K562 (cell line): ENCODE results near the gene EIF2AK3. TPM values are rescaled to one million over a fixed set of nuclear protein-coding genes. Genes with fewer than 3 reads are reported as not detected.
A peak's percentile ranks its signal among the peaks of the same experiment; 100 is the strongest.

Experiments
- ARID1B ChIP-seq: fragments of 450-650 bp; IDR thresholded peaks from 2 replicates; pipeline ENCODE4 v1.6.1; 2016; ENCODE audit warnings: antibody characterized with exemption, mild to moderate bottlenecking, inconsistent platforms
- ATF1 ChIP-seq, 2 experiments: fragments of 450-650 bp in 1 of 2; IDR thresholded peaks; 2 replicates each; pipeline ENCODE4 v1.6.1; 2016; ENCODE audit warnings: missing compliant biosample characterization in 1 of 2, missing genetic modification characterization in 1 of 2
- BRCA1 ChIP-seq, 2 experiments: fragments of 450-650 bp in 1 of 2; sonication (generic) in 1 of 2; formaldehyde crosslinking in 1 of 2; IDR thresholded peaks; 2 replicates each; pipeline versions ENCODE4 v1.5.0 to v1.6.1; 2017 to 2020; ENCODE audit warnings: mild to moderate bottlenecking in 1 of 2, missing genetic modification reagents in 1 of 2
- CBX5 ChIP-seq: IDR thresholded peaks from 2 replicates; pipeline ENCODE4 v1.6.1; 2014; ENCODE audit warnings: low read depth, borderline replicate concordance
- FOS ChIP-seq: IDR thresholded peaks from 3 replicates; pipeline ENCODE4 v1.6.1; 2011; ENCODE audit not compliant: insufficient read length; ENCODE audit errors: extremely low read depth
- FOXJ2 ChIP-seq: fragments of 200-800 bp; sonication (Bioruptor generic); IDR thresholded peaks from 2 replicates; pipeline ENCODE4 v1.6.1; 2016; ENCODE audit warnings: missing genetic modification characterization, missing compliant biosample characterization
- HNRNPLL ChIP-seq: fragments of 200-400 bp; formaldehyde crosslinking; IDR thresholded peaks from 2 replicates; pipeline ENCODE4 v1.6.1; 2017; ENCODE audit warnings: low read length, low read depth, mild to moderate bottlenecking; ENCODE audit not compliant: poor library complexity, severe bottlenecking
- MCM2 ChIP-seq: fragments of 450-650 bp; IDR thresholded peaks from 2 replicates; pipeline ENCODE4 v1.6.1; 2017; ENCODE audit warnings: low read depth, mild to moderate bottlenecking
- MTF1 ChIP-seq: fragments of 250-450 bp; sonication (Bioruptor Pico); IDR thresholded peaks from 2 replicates; pipeline ENCODE4 v1.9.0; 2021; ENCODE audit warnings: moderate library complexity, mild to moderate bottlenecking, inconsistent platforms, borderline replicate concordance
- RBM34 ChIP-seq: fragments of 200-400 bp; formaldehyde crosslinking; IDR thresholded peaks from 2 replicates; pipeline ENCODE4 v1.6.1; 2018; ENCODE audit warnings: low read length, borderline replicate concordance; ENCODE audit not compliant: insufficient read depth
- RCOR1 ChIP-seq, 2 experiments: IDR thresholded peaks; 2 replicates each; pipeline ENCODE4 v1.6.1; 2012; ENCODE audit warnings: low read depth in 2 of 2, low read length in 2 of 2, borderline replicate concordance in 1 of 2, improper control_type of control experiment in 1 of 2
- SLC30A9 ChIP-seq: fragments of 250-450 bp; sonication (Bioruptor Pico); IDR thresholded peaks from 2 replicates; pipeline ENCODE4 v1.8.0; 2022; ENCODE audit warnings: mild to moderate bottlenecking, moderate library complexity
- SMAD4 ChIP-seq: fragments of 250-450 bp; sonication (Bioruptor Pico); conservative IDR thresholded peaks from 2 replicates; pipeline ENCODE4 v1.8.0; 2021; ENCODE audit warnings: inconsistent platforms, mild to moderate bottlenecking, moderate library complexity
- SRSF1 ChIP-seq: fragments of 200-400 bp; formaldehyde crosslinking; IDR thresholded peaks from 2 replicates; pipeline ENCODE4 v1.6.1; 2017; ENCODE audit warnings: mild to moderate bottlenecking, low read depth, low read length, moderate library complexity
- TRIM24 ChIP-seq, 2 experiments: fragments of 450-650 bp; IDR thresholded peaks; 2 replicates each; pipeline ENCODE4 v1.6.1; 2016
- YY1 ChIP-seq, 3 experiments: IDR thresholded peaks; 2 replicates each; pipeline ENCODE4 v1.6.1; 2011; ENCODE audit warnings: low read length in 2 of 3, mild to moderate bottlenecking in 2 of 3, moderate library complexity in 2 of 3, borderline replicate concordance in 1 of 3, control low read depth in 1 of 3, low read depth in 1 of 3; ENCODE audit not compliant: insufficient read depth in 3 of 3, insufficient replicate concordance in 2 of 3, control insufficient read depth in 1 of 3, insufficient read length in 1 of 3; ENCODE audit errors: extremely low read depth in 1 of 3
- ZNF146 ChIP-seq: IDR thresholded peaks from one replicate; pipeline ENCODE4 v1.6.1; 2018; ENCODE audit warnings: missing compliant biosample characterization; ENCODE audit not compliant: unreplicated experiment
- ZNF212 ChIP-seq: fragments of 450-650 bp; formaldehyde crosslinking; IDR thresholded peaks from 2 replicates; pipeline ENCODE4 v1.4.0; 2020; ENCODE audit warnings: mild to moderate bottlenecking
- polyA plus RNA-seq, 8 experiments: library from polyadenylated mRNA; depleted of rRNA in 4 of 8; stranded (reverse) in 5 of 8; unstranded in 3 of 8; fragments of >200 nt; fragmentation: Nextera tagmentation in 2 of 8; fragmentation: Illumina TruSeq in 1 of 8; extraction: Ambion mirVana in 2 of 8; extraction: Trizol in 1 of 8; gene quantifications; 2 replicates each; pipeline versions ENCODE4 v1.2.1 to v1.2.3, GENCODE V29; 2011 to 2014; ENCODE audit warnings: inconsistent platforms in 1 of 8, missing spikeins in 1 of 8
- total RNA-seq, 7 experiments: library from RNA; depleted of rRNA in 6 of 7; stranded (reverse); fragments of >200 nt in 6 of 7; fragmentation: Illumina TruSeq in 2 of 7; extraction: Trizol in 2 of 7; gene quantifications; 2 replicates each; pipeline versions ENCODE4 v1.2.1 to v1.2.3, GENCODE V29; 2011 to 2021; ENCODE audit warnings: low replicate concordance in 1 of 7
- TF ChIP-seq, protein P1 (sequence below): IDR thresholded peaks from 2 replicates; pipeline ENCODE4 v1.6.1; 2012; ENCODE audit warnings: low read depth, low read length, improper control_type of control experiment, borderline replicate concordance
- TF ChIP-seq, protein P2 (sequence below): fragments of 250-450 bp; sonication (Bioruptor Pico); IDR thresholded peaks from 2 replicates; pipeline ENCODE4 v1.4.0; 2020
- TF ChIP-seq, protein P3 (sequence below): sonication (generic); formaldehyde crosslinking; IDR thresholded peaks from 2 replicates; pipeline ENCODE4 v1.8.0; 2022; ENCODE audit warnings: mild to moderate bottlenecking, missing genetic modification reagents
- TF ChIP-seq, protein P4 (sequence below): fragments of 200-800 bp; sonication (Bioruptor generic); IDR thresholded peaks from 2 replicates; pipeline ENCODE4 v1.6.1; 2017; ENCODE audit warnings: missing genetic modification characterization, missing compliant biosample characterization

The EIF2AK3 gene
- total and polyA plus RNA-seq, 9 of the 15 experiments (the other 6 are each of a cell fraction or from before 2014, with no cell fraction given): 1.7 to 11.6 (median 7.4) TPM

DNA sequence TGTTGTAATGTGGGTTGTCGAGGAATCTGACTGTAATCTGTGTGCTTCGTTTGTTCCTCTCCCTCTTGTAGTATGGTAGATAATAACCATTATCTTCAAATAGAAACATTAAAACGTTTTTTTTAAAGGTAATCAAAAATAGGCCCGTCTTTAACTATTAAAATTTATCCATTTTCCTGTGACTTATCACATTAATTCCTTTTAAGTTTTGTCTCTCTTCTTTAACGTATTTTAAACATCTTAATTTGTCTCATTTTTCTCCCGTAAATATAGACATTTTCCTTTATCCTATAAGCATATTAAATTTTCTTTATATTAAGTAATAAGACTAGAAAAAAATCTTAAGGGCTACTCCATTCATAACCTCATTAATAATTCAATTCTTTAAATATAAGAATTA is 41.3 kb downstream of the EIF2AK3 start (continued):
- TF ChIP-seq MTF1 (CRISPR knock-in tag) (0 out of 2 replicates have a peak, but pooled peaks have one; percentile 63), ATF1 (CRISPR knock-in tag; IDR thresholded peaks at IDR 0.05) (no peak), ATF1 (tag; IDR thresholded peaks at IDR 0.05) (no peak), RBM34 (no peak), SLC30A9 (CRISPR knock-in tag) (no peak), RCOR1 (IDR thresholded peaks at IDR 0.05; ENCODE audit: borderline replicate concordance in 1 of 2, low read depth in 2 of 2, low read length in 2 of 2) (no peak), SRSF1 (no peak), CBX5 (no peak), ZNF146 (CRISPR knock-in tag) (no peak), MCM2 (no peak), YY1 (IDR thresholded peaks at IDR 0.05; ENCODE audit: borderline replicate concordance in 1 of 3, control insufficient read depth in 1 of 3, extremely low read depth in 1 of 3, insufficient read depth in 3 of 3, insufficient read length in 1 of 3, insufficient replicate concordance in 2 of 3, low read depth in 1 of 3, low read length in 2 of 3) (no peak), TRIM24 (IDR thresholded peaks at IDR 0.05) (no peak), ZNF212 (CRISPR knock-in tag) (no peak), ARID1B (no peak), FOS (no peak), BRCA1 (IDR thresholded peaks at IDR 0.05) (no peak), BRCA1 (CRISPR knock-in tag; IDR thresholded peaks at IDR 0.05) (no peak), FOXJ2 (no peak), HNRNPLL (no peak), SMAD4 (CRISPR knock-in tag) (no peak)
- TF ChIP-seq, protein P1, sequence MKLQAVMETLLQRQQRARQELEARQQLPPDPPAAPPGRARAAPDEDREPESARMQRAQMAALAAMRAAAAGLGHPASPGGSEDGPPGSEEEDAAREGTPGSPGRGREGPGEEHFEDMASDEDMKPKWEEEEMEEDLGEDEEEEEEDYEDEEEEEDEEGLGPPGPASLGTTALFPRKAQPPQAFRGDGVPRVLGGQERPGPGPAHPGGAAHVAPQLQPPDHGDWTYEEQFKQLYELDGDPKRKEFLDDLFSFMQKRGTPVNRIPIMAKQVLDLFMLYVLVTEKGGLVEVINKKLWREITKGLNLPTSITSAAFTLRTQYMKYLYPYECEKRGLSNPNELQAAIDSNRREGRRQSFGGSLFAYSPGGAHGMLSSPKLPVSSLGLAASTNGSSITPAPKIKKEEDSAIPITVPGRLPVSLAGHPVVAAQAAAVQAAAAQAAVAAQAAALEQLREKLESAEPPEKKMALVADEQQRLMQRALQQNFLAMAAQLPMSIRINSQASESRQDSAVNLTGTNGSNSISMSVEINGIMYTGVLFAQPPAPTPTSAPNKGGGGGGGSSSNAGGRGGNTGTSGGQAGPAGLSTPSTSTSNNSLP: no peak
- TF ChIP-seq, protein P2, sequence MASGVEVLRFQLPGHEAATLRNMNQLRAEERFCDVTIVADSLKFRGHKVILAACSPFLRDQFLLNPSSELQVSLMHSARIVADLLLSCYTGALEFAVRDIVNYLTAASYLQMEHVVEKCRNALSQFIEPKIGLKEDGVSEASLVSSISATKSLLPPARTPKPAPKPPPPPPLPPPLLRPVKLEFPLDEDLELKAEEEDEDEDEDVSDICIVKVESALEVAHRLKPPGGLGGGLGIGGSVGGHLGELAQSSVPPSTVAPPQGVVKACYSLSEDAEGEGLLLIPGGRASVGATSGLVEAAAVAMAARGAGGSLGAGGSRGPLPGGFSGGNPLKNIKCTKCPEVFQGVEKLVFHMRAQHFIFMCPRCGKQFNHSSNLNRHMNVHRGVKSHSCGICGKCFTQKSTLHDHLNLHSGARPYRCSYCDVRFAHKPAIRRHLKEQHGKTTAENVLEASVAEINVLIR (CRISPR knock-in tag): no peak
- TF ChIP-seq, protein P3, sequence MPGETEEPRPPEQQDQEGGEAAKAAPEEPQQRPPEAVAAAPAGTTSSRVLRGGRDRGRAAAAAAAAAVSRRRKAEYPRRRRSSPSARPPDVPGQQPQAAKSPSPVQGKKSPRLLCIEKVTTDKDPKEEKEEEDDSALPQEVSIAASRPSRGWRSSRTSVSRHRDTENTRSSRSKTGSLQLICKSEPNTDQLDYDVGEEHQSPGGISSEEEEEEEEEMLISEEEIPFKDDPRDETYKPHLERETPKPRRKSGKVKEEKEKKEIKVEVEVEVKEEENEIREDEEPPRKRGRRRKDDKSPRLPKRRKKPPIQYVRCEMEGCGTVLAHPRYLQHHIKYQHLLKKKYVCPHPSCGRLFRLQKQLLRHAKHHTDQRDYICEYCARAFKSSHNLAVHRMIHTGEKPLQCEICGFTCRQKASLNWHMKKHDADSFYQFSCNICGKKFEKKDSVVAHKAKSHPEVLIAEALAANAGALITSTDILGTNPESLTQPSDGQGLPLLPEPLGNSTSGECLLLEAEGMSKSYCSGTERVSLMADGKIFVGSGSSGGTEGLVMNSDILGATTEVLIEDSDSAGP: no peak
- TF ChIP-seq, protein P4, sequence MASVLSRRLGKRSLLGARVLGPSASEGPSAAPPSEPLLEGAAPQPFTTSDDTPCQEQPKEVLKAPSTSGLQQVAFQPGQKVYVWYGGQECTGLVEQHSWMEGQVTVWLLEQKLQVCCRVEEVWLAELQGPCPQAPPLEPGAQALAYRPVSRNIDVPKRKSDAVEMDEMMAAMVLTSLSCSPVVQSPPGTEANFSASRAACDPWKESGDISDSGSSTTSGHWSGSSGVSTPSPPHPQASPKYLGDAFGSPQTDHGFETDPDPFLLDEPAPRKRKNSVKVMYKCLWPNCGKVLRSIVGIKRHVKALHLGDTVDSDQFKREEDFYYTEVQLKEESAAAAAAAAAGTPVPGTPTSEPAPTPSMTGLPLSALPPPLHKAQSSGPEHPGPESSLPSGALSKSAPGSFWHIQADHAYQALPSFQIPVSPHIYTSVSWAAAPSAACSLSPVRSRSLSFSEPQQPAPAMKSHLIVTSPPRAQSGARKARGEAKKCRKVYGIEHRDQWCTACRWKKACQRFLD (CRISPR knock-in tag): no peak
